COLO829 (cell line): ENCODE data around the gene DOCK1.

Experiments
- DNase-seq: peaks from one replicate; pipeline ENCODE4 v3.0.0; 2012; ENCODE audit warnings: low spot score

The DOCK1 gene

DNA sequence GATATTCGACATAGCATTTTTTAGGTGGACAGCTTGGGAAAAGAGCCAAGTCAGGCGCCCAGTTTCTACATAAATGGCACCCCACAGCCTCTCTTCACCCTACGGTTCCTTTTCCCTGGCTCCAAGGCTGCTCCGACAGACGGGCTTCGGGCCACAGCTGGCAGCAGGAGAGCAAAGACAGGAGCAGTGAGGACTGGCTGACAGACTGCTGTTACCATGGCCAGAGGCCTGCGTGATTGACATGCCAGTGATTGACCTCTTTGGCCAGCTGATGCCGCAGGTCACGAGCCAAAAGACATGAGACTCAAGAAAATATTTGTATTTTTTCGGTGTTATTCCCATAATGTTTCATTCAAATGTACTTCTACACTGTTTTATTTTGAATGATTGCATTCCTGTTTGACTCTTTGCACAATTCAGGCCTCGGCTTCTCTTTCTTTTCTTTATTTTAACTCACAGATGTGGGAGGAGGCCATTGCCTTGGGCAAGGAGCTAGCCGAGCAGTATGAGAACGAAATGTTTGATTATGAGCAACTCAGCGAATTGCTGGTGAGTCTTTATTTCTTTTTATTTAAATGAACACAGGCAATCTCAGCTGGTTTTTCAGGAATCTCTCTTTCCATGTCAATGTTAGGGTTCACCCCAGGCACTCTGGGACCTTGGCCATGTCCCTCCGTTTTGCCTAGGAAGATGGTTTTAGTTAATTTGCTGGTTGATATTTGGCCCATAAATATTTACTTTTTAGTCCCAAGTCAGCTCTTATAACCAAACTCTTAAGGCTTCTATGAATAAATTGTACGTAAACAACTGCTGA, 497.6 kb downstream of the DOCK1 start:
- DNase-seq, result no peak

DNA sequence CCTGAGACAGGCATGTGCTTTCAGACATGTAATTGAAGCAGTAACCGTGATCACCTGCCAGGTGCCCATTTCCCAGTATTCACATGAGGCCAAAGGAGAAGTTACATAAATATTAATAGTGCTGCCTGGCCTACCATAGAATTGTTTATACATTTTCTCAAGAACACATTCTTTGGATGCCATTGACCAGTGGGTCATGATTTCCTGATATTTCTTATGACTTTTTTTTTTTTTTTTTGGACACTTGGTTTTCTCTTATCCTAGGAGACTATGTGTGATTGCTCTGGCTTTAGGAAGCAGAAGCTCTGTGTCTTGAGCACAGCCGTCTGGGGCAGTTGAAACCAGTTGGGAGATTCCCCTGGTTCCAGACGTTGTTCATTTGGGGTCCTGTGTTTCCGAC, 500.0 kb downstream of the DOCK1 start:
- DNase-seq, result no peak

DNA sequence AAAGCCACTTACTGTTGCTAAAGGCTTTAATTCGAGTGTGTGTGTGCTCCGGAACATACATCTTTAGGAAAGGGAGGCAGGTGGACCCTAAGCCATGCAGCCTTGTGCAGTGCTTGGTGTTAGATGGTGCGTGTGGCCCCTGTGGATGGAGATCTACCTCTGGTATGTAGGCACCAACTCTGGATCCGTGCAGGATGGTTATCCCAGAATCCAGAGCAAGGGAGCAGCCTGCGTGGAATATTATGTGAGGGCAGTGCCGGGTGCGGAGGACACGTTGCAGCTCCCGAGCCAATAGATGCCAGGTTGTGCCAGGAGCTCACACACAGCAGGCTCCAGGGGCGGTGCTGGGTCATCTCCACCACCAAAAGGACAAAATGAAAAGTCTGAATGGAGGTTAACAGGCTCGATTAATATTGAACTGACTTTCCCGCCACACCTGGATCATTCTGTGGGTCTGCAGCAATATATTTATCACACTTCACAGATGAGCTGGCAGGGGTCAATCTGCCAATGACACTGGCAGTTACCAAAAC, 500.9 kb downstream of the DOCK1 start:
- no peak for DNase-seq

DNA sequence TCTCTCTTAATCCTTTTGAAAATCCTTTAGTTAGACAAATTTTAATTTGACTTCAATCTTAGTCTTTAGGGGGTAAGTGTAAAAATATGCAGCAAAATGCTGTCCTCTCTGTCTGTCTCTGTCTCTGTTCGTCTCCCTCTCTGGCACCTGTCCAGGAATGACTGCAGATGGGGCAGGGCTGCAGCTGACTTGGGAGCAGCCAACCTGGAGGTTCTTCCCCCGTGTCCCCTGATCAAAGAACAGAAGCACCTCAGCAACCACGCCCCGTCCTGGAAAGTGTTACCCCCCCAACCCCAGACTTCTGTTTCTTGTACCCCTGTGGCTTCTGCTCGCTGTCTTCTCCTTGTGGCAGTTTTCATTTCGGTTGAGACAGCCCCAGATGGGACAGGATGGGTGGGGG, 502.3 kb downstream of the DOCK1 start:
- no peak for DNase-seq

DNA sequence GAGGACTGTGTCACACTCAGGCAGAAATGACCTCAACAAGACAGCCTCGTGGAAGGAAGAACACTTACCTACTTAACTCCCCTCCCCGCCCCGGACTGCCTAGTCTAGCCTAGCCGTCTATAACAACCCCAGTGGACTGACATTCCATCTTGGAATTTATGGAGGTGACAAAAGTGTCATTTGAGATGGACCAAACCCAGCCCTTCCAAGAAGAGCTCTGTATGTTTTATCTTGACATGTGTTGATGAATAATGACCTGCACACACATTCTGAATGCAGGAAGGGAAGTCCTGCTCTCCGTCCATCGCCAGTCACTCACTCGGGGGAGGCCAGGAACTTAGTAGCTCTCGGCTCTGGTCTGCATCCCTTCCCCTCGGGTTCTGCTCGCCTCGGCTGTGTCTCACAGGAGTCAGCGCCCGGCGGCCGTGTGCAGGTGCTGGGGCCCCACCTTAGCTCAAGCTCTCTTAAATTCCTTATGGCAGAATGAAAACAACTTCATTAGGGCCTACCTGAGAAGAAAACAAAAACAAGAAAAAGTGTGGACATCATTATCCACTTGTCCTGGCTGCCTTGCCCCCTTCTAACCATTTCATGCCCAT, 503.0 kb downstream of the DOCK1 start:
- DNase-seq, result no peak

DNA sequence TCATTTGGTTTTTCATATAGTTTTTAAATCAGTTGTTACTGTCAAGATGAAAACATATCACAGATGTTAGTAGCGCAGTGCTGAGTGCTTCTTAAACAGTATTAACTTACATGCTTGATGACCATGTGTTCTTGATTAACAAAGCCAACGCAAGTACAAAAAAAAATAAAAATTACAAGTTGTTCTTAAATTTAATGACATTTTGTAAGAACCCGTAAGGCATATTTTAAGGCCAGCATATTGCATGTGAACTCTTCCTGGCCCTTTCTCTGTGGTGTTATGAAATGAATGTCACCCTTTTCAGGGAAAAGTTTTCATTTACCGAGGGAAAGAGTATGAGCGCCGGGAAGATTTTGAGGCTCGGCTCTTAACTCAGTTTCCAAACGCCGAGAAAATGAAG, 503.5 kb downstream of the DOCK1 start:
- no peak for DNase-seq

DNA sequence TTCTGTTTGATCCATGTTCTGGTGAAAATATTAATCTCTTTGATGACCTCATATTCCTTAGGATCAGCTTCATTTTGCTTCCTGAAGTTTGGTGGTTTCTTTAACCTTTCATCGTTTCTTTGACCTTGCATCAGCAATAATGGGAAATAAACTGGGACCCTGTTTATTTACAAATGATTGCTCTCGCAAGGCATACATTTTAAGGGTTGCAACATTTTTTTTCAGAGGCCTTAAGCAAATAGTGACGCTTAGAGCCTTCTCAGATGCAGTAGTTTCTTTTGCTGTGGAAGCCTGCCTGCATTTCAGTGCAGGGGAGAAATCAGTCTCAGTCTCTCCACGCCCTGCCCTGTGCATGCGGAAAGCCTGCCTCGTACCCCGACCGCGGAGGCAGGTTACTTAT, 504.8 kb downstream of the DOCK1 start:
- DNase-seq, result no peak

DNA sequence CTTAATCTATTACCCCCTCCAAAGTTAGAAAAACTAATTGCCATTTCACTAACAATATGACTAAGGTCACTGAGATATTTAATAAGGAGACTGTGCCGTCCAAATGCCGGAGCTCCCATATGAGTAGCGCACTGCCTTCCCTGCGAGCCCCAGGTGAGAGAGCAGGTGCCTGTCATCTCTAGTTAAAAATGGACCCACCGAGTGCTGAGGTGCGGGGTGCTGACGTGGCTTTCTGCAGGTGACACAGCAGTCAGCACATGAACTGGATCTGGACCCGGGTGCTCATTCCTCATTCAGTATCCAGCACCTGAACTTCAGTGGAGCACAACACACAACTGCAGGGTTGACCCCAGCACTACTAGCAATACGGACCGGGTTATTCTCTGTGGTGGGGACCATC, 505.8 kb downstream of the DOCK1 start:
- DNase-seq, result no peak

DNA sequence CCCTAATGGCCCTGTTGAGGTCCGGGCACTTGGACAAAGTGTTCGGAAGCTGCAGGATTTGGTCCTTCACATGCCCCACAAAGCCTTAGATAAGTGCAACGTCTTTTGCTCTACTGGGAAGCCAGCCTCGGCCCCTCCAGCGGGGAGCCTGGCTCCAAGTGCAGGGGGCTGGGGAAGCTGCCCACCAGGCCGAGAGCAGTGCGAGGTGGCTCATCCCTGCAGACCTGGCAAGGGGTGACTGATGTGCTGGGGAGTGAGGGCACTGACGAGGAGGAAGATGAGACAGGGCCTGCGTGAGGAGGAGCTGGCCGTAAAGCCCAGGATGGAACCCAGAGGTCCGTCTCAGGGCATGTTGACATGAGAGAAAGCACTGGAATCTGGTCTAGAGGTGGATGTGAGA, 508.1 kb downstream of the DOCK1 start:
- no peak for DNase-seq

DNA sequence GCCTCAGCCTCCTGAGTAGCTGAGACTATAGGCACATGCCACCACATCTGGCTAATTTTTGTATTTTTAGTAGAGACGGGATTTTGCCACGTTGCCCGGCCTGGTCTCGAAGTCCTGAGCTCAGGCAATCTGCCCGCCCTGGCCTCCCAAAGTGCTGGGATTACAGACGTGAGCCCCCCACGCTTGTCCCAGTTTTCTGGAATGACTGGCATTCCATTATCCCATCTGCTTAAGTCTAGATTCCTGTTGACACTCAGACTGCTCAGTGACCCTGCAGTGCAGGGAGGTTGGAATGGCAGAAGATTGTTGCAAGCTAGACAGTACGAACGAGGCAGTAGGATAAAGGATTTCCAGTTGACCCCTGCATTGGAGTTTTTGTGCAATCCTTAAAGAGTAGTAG, 508.8 kb downstream of the DOCK1 start:
- no peak for DNase-seq

DNA sequence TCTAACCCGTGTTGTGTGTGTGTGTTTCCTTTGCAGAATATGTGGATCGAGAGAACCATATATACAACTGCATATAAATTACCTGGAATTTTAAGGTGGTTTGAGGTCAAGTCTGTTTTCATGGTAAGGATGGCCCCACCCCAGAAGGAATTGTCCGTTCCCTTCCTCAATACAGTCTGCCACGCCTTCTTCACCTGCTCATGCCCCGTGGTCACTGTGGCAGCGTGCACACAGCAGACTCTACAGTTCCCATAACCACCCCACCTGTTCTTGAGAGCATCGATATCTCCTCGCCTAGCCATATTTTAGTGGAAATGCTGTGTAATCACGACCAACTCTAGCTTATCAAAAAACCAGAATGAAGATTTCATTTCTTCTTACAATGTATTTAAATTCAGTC, 509.9 kb downstream of the DOCK1 start:
- DNase-seq, result no peak

DNA sequence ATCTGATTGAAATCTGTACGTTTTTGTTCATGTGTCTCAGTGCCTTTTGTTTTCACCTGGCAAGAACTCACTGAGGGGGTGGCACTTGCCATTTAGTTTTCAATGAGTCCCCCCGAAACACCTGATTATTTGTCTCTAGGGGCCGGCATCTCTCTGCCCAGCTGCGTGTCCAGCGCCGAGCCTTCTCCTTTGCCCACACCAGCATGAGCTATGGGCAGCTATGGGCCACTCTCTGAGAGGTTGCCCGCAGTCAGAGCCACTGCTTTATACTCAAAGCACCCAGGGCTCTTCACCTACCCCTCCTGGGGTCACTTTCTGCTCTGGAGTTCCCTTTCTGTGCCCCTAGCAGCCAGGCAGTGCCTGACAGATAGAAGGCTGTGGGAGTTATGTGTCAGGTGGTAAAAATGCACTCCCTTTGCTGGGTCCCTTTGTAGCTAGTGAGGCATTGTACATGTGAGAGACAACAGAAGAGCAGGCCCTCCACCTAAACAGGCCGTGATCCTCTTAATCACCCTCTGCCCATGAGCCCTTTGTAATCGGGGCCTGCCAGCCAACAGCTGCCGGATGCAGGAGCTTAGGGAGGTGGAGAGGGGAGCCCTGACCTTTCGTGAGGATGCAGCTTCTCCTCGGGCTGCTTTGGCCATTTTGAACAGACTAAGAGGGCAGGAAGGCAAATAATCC, 510.8 kb downstream of the DOCK1 start:
- no peak for DNase-seq

DNA sequence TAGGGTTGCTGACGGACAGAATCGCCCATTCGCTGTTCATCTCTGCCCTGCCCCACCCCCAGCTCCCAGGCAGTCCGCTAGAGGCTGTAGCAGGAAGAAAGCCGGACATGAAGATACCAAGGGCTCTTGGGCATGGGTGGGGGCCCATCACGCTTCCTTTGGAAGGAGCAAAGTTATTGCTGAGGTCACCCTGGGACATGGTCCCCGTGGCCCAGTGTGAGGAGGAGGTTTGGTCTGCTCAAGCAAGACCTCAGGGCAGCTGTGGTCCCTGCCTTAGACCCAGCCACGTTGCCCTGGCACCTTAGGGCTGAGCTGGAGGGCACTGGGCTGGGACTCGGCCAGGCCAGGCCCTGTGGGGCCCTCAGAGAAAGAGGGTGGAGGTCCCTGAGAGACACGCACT, 511.8 kb downstream of the DOCK1 start:
- no peak for DNase-seq

DNA sequence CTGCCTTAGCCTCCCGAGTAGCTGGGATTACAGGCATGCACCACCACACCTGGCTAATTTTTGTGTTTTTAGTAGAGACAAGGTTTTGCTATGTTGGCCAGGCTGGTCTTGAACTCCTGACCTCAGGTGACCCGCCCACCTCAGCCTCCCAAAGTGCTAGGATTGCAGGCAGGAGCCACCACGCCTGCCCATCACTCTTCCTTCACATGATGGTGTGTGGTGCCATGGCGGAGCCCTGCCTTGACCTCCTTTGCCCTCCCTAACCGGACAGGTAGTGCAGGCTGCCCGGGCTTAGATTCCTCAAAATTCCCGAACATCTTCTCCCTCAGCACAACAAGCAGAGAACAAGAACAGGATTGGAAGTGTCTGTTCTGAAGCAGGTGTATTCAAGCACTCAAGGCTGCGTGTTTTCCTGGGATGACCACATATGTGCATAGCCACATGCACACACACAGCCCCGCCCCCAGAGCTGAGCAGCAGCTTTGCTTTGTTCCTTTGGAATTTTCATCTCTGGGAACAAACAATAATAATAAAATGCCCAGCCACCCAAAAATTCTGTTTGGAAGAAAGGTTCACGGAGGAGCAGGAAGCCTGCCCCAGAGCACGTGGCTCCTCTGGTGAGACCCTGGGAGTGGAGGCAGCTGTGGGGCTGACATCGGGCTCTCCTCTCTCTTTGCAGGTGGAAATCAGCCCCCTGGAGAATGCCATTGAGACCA, 512.6 kb downstream of the DOCK1 start:
- no peak for DNase-seq

DNA sequence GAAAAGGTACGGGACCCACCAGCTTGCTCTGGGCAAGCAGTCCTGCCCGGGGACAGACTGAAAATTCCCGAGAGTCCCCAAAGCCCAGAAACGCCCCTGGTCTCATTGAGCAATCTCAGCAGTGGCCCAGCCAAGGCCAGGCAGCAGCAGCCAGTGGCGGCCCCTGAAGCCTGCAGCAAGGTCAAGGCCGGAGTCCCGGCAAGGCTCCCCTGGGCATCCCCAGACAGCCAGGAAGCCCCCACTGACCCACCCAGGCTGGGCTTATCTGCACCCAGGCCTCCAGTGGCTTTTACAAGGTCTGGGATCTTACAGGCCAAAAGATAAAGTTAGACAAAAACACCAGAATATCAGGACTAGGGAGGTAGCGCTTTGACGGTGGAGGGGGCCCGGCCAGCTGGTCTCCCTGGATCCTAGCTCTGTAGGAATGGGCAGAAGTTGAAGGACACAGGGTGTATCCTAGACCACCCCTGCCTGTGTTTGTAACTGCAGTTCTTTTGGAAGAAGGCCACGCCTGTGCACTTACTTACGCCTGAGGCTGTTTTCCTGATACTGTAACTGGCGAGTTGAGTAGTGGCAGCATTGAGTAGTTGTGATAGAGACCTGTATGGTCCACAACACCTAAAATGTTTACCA, 513.4 kb downstream of the DOCK1 start:
- DNase-seq, result no peak

DNA sequence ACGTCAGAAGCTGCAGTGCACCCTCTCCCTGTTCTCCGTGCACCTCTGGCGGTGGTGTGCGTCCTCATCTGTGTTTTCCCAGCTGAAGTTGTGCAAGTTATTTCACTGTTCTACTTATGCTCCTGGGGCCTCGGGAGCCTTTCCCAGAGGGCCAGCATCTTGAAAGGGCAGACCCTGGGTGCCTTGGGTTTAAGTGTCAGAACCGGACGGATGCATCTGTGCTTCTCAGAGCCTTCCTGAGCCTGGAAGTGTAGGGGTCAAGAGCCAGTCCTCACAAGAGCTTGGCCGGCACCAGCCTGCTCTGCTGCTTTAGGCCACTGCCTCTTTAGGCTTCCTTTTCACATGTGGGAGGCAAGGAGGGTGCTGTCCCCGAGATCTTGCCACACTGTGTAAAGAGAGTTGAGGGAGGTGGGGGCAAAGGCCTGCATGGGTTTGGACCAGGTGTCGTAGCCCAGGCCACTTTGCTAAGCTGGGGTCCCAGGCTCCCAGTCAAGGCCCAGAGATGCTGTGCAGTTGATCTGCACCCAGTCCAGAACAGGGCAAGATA, 515.0 kb downstream of the DOCK1 start:
- no peak for DNase-seq

DNA sequence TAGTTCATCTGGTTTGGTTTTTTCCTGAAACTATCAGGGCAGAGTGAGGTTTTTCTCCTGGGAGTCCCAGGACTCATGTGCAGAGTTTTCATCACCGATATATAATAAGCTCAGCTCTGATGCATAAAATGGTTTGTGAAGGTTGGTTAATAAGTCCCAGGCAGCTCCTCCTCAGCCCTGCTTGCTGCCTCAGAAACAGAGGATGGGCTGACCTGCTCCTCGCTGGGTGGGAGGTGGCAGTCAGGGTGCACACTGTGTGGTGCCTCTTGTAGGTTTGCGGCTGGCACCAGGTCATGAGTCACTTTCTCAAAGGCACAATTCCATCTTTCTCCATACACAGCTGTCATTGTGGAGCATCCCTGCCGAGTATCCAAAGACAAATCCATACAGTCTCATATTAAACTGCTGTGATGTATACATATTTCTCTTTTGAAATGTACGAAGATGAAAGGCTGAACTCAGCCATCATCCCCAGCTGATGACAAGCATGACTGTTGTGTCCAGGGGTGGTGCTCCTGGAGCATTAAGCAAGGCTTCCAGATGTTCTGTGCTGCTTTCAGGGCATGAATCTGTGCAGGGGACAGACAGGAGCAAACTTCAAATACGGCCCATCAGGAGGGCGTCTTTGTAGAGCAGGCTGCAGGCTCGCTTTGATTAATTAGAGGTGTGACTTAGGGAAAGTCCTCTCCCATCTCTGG, 518.1 kb downstream of the DOCK1 start:
- no peak for DNase-seq

DNA sequence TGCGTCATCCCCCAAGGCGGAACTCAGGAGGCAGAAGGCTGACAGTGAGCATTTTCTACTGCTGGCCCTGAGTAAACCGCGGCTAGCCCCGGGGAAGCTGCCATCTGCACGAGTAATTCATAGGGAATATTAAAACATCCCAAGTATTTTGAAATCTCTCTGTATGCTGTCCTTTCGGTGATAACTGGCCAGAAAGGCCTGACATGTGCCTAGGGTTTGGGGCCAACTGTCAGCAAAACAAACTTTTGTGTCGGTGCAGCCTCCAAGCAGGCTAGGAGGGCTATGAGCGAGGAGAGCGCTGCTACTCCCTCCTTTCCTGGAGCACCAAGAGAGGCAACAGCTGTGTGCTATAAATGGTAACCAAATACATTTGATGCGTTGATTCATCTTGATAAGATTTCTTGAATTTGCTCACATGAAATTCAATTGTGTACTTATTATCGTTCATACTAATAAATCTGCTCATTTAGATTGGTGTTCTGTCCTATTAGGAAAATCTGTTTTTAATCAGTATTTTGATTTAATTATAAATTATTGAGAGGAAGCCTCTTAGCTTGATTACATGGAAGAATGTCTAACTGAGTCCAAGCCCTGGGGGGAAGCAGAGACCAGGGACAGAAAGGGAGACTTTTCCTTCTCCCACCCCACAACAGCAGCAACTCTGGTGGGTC, 519.5 kb downstream of the DOCK1 start:
- DNase-seq, result no peak

DNA sequence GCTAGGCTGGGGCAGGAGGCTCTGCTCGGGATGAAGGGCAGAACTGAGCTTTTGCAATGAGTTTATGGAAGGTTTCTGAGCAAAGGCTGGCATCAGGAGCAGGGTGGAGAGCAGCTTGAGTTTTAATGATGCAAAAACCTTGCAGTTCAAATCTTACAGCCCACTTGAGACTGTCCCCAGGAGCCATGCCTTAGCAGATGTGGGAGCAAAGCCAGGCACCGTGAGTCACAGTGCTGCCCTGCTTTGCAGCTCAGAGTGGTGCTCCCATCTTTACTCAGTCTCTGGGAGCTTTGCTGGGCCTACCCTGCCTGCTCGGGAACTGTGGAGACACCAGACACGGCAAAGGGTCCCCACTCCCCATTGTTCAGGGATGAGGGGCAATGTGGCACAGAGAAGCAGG, 521.5 kb downstream of the DOCK1 start:
- no peak for DNase-seq

DNA sequence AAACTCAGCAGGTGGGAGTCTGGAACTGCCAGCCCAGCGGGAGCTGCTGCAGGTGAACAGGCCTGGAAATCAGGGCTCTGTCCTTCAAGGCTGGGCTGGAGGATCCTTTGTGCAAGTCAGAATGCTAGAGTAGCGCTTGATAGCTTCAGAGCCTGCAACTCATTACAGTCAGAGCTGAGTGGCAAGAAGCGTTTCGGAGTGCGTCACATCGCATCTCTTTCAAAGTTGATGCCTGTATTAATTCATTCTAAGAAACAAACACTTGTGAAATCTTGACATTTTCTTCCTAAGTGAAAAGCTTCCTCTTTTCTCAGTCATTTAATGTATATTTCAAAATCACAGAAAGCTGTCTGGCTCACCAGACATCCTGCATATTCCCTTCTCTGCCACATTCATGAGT, 522.7 kb downstream of the DOCK1 start:
- DNase-seq, result no peak
